Right lobe of liver (tissue), 4 donors: Measurements from ENCODE around the gene CGB2.

Experiments
- POLR2A ChIP-seq: fragments of 450-650 bp; IDR thresholded peaks from one replicate; pipeline ENCODE4 v1.6.1; 2017; ENCODE audit warnings: antibody characterized with exemption, mild to moderate bottlenecking
- TF ChIP-seq, protein P1 (sequence below), 4 donors: fragments of 200-600 bp in 3 of 4; fragments of 450-650 bp in 1 of 4; IDR thresholded peaks; one replicate each; pipeline versions ENCODE4 v1.5.1 to v1.8.0; 2016 to 2022; ENCODE audit warnings: antibody characterized with exemption in 4 of 4, mild to moderate bottlenecking in 2 of 4
- donor health status: DM: no; HTN: no; CAD: no.
- donor health status: DM: no; HTN: no; CAD: no.
- donor health status: DM: no; HTN: yes; CAD: no.

DNA sequence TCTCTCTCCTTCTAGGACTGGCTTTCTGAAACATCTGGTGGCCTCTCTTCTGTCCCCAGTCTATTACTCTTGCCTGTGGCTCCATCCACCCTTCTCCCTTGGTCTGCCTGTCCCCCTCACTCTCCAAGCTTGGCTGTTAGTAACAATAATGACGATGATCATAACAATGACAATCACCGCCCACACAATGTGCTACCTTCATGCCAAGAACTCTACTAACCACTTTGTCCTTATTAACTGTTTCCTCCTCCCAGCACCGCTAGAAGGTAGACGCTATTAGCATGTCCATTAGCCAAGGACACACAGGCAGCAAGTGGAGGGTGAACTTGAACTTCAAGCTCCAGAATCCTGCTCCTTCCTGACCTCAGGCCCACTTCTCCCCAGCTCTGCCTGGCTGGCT is 41.3 kb upstream of the CGB2 start:
- no peak for TF ChIP-seq POLR2A
- TF ChIP-seq, protein P1, sequence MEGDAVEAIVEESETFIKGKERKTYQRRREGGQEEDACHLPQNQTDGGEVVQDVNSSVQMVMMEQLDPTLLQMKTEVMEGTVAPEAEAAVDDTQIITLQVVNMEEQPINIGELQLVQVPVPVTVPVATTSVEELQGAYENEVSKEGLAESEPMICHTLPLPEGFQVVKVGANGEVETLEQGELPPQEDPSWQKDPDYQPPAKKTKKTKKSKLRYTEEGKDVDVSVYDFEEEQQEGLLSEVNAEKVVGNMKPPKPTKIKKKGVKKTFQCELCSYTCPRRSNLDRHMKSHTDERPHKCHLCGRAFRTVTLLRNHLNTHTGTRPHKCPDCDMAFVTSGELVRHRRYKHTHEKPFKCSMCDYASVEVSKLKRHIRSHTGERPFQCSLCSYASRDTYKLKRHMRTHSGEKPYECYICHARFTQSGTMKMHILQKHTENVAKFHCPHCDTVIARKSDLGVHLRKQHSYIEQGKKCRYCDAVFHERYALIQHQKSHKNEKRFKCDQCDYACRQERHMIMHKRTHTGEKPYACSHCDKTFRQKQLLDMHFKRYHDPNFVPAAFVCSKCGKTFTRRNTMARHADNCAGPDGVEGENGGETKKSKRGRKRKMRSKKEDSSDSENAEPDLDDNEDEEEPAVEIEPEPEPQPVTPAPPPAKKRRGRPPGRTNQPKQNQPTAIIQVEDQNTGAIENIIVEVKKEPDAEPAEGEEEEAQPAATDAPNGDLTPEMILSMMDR (IDR thresholded peaks at IDR 0.05) = no peak
